Neural cell (in vitro differentiated cells): Measurements from ENCODE around the gene PROC. TPM values are rescaled to one million over a fixed set of nuclear protein-coding genes. Genes with fewer than 3 reads are reported as not detected.

Experiments
- H2AFZ ChIP-seq: fragments of 200-600, 300-800 bp; sonication (generic), shearing (Covaris generic); 2 replicates; pipeline ENCODE4 v1.6.0; 2014; ENCODE audit warnings: low read depth, mild to moderate bottlenecking, antibody characterized with exemption, low read length, moderate library complexity
- H3F3A ChIP-seq: fragments of 200-600 bp; shearing (Covaris generic); 2 replicates; pipeline ENCODE4 v1.6.1; 2016; ENCODE audit warnings: mild to moderate bottlenecking, moderate library complexity, mixed read lengths, antibody characterized with exemption, low read length; ENCODE audit not compliant: insufficient read depth, poor library complexity, severe bottlenecking
- H3K27ac ChIP-seq: fragments of 200-600, 300-800 bp; sonication (generic), shearing (Covaris generic); 2 replicates; pipeline ENCODE4 v1.5.1; 2014; ENCODE audit warnings: mild to moderate bottlenecking, low read length, moderate library complexity
- H3K27me3 ChIP-seq: fragments of 300-800, 200-600 bp; sonication (generic), shearing (Covaris generic); 2 replicates; pipeline ENCODE4 v1.6.0; 2014; ENCODE audit warnings: mild to moderate bottlenecking, low read depth, low read length, moderate library complexity; ENCODE audit not compliant: insufficient read depth
- H3K36me3 ChIP-seq: fragments of 300-800, 200-600 bp; sonication (generic), shearing (Covaris generic); 2 replicates; pipeline ENCODE4 v1.5.1; 2014; ENCODE audit warnings: mild to moderate bottlenecking, antibody characterized with exemption, low read length, moderate library complexity; ENCODE audit not compliant: insufficient read depth
- H3K4me2 ChIP-seq: fragments of 300-800, 200-600 bp; sonication (generic), shearing (Covaris generic); 2 replicates; pipeline ENCODE4 v1.6.0; 2014; ENCODE audit warnings: mild to moderate bottlenecking, low read length
- H3K4me3 ChIP-seq: fragments of 300-800, 200-600 bp; sonication (generic), shearing (Covaris generic); 2 replicates; pipeline ENCODE4 v1.5.1; 2014; ENCODE audit warnings: mild to moderate bottlenecking, low read length, moderate library complexity
- H3K79me2 ChIP-seq: fragments of 200-600 bp; shearing (Covaris generic); replicated peaks from 2 replicates; pipeline ENCODE4 v1.6.0; 2014; ENCODE audit warnings: mild to moderate bottlenecking, low read length, moderate library complexity; ENCODE audit not compliant: insufficient read depth
- H3K9ac ChIP-seq: fragments of 300-800, 200-600 bp; sonication (generic), shearing (Covaris generic); 2 replicates; pipeline ENCODE4 v1.6.1; 2016; ENCODE audit warnings: mild to moderate bottlenecking, low read length, mixed read lengths
- H3K9me2 ChIP-seq: fragments of 200-600 bp; shearing (Covaris generic); 2 replicates; pipeline ENCODE4 v1.6.1; 2016; ENCODE audit warnings: mild to moderate bottlenecking, low read length, mixed read lengths; ENCODE audit not compliant: insufficient read depth
- H3K9me3 ChIP-seq: fragments of 200-600, 300-800 bp; sonication (generic), shearing (Covaris generic); 2 replicates; pipeline ENCODE4 v1.6.1; 2016; ENCODE audit warnings: mild to moderate bottlenecking, mixed run types, low read length, moderate library complexity, mixed read lengths
- H4K20me1 ChIP-seq: fragments of 200-600 bp; shearing (Covaris generic); 2 replicates; pipeline ENCODE4 v1.6.1; 2016; ENCODE audit warnings: mild to moderate bottlenecking, mixed run types; ENCODE audit not compliant: insufficient read depth
- CTCF ChIP-seq: fragments of 450-650 bp; IDR thresholded peaks from 2 replicates; pipeline ENCODE4 v1.5.1; 2014; ENCODE audit warnings: antibody characterized with exemption, mild to moderate bottlenecking, moderate library complexity; ENCODE audit not compliant: poor library complexity, severe bottlenecking
- EP300 ChIP-seq: fragments of 450-650 bp; conservative IDR thresholded peaks from 2 replicates; pipeline ENCODE4 v1.6.1; 2014; ENCODE audit warnings: antibody characterized with exemption, mild to moderate bottlenecking, moderate library complexity; ENCODE audit not compliant: poor library complexity, severe bottlenecking
- EZH2 ChIP-seq: fragments of 200-600, 300-800 bp; shearing (Covaris generic), sonication (generic); IDR thresholded peaks from 2 replicates; pipeline ENCODE4 v1.6.1; 2014; ENCODE audit warnings: antibody characterized with exemption, low read length, borderline replicate concordance, mild to moderate bottlenecking; ENCODE audit not compliant: insufficient read depth, poor library complexity, severe bottlenecking
- MXI1 ChIP-seq: fragments of 450-650 bp; conservative IDR thresholded peaks from 2 replicates; pipeline ENCODE4 v1.6.1; 2014; ENCODE audit warnings: antibody characterized with exemption, mild to moderate bottlenecking; ENCODE audit not compliant: poor library complexity, severe bottlenecking
- POLR2AphosphoS5 ChIP-seq: IDR thresholded peaks from 2 replicates; pipeline ENCODE4 v1.6.1; 2012
- RAD21 ChIP-seq: fragments of 450-650 bp; conservative IDR thresholded peaks from 2 replicates; pipeline ENCODE4 v1.6.1; 2014; ENCODE audit warnings: antibody characterized with exemption, mild to moderate bottlenecking, moderate library complexity
- REST ChIP-seq: IDR thresholded peaks from 2 replicates; pipeline ENCODE4 v1.6.1; 2012; ENCODE audit warnings: borderline replicate concordance
- SMC3 ChIP-seq: fragments of 450-650 bp; conservative IDR thresholded peaks from 2 replicates; pipeline ENCODE4 v1.6.1; 2014; ENCODE audit warnings: antibody characterized with exemption, mild to moderate bottlenecking, moderate library complexity; ENCODE audit not compliant: poor library complexity
- TAF1 ChIP-seq: IDR thresholded peaks from 2 replicates; pipeline ENCODE4 v1.6.1; 2012; ENCODE audit warnings: low read depth
- polyA plus RNA-seq: library from polyadenylated mRNA; depleted of rRNA; stranded (reverse); fragments of >200 nt; gene quantifications from 2 replicates; pipeline ENCODE4 v1.2.3, GENCODE V29; 2014

PROC gene
- polyA plus RNA-seq, 1 donor from 2014 or later, result 0.33 TPM

- Histone ChIP-seq H3K36me3 (no peaks in the 10 kb centered on the region), H3F3A (no peaks in the 10 kb centered on the region), H2AFZ (no peak overlapping the region), H3K27ac (no peak overlapping the region), H3K4me3 (no peak overlapping the region), H3K4me2 (no peak overlapping the region), H3K9me2 (no peaks in the 10 kb centered on the region), H4K20me1 (no peaks in the 10 kb centered on the region), H3K79me2 (no peaks in the 10 kb centered on the region), H3K9ac (no peak overlapping the region), H3K27me3 (peaks cover 4% of the 10 kb centered on the region), H3K9me3 (no peaks in the 10 kb centered on the region)
- no peak for TF ChIP-seq RAD21
- TF ChIP-seq EZH2, result no peak
- no peak for TF ChIP-seq TAF1
- TF ChIP-seq EP300, result no peak
- TF ChIP-seq CTCF, result no peak
- TF ChIP-seq REST, result no peak
Measured at GRCh38 chr2:127428815-127429109, 10.5 kb downstream of the PROC start.

- Histone ChIP-seq H3K9me3 (no peaks in the 10 kb centered on the region), H4K20me1 (no peaks in the 10 kb centered on the region)
Measured at GRCh38 chr2:127429291-127429690, 11.1 kb downstream of the PROC start.

More at GRCh38 chr2:127429291-127429690, 11.1 kb downstream of the PROC start:
- H3K79me2 ChIP-seq, result no peaks in the 10 kb centered on the region
- no peak overlapping the region for H3K4me2 ChIP-seq
- TF ChIP-seq SMC3 (no peak), RAD21 (no peak), CTCF (no peak), TAF1 (no peak), EZH2 (no peak), POLR2AphosphoS5 (no peak), EP300 (no peak), MXI1 (no peak)
- no peaks in the 10 kb centered on the region for H3K27me3 ChIP-seq
- no peaks in the 10 kb centered on the region for H3K9me2 ChIP-seq
- no peaks in the 10 kb centered on the region for H3K36me3 ChIP-seq
- no peaks in the 10 kb centered on the region for H3F3A ChIP-seq
- H3K27ac ChIP-seq, result no peak overlapping the region
- H3K4me3 ChIP-seq, result no peak overlapping the region
- no peak overlapping the region for H2AFZ ChIP-seq
- no peak overlapping the region for H3K9ac ChIP-seq
